ENCODE data around the gene SRD5A3. TPM values are rescaled to one million over a fixed set of nuclear protein-coding genes. Genes with fewer than 3 reads are reported as not detected.
"Not testable (repeated sequence)": the region's sequence is repeated elsewhere in the genome, so short reads cannot be mapped to it uniquely, and the experiment has no call there.

Gene SRD5A3
- total RNA-seq, 1 experiment from 2014 or later = 24.0 TPM

DNA sequence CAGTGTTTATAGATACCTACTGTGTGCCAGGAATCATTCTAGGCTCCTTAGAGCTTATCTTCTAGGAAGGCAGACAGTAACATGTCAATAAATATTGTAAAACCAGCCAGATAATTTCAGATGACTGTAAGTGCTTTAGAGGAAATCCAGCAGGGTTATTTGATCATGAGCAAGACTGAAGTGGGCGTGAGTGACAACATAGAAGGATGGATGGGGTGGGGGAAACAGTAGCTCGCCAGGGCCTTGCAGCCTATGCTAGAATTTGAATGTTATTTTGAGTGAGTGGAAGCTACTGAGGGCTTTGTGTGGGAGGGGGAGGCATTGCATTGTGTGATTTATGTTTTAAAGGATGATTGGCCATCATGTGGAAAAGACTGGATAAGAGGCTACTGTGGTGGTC, 6.7 kb downstream of the SRD5A3 start (continued):
- TF ChIP-seq HMGA2 (CRISPR knock-in tag; IDR thresholded peaks at IDR 0.05) (no peak), GRHL2 (CRISPR knock-in tag; IDR thresholded peaks at IDR 0.05; ENCODE audit: insufficient replicate concordance, severe bottlenecking) (no peak), FOXK1 (CRISPR knock-in tag; IDR thresholded peaks at IDR 0.05) (no peak), ZNF138 (CRISPR knock-in tag; conservative IDR thresholded peaks at IDR 0.05) (no peak), ZNF423 (CRISPR knock-in tag; IDR thresholded peaks at IDR 0.05) (no peak)
- TF ChIP-seq, protein P1, sequence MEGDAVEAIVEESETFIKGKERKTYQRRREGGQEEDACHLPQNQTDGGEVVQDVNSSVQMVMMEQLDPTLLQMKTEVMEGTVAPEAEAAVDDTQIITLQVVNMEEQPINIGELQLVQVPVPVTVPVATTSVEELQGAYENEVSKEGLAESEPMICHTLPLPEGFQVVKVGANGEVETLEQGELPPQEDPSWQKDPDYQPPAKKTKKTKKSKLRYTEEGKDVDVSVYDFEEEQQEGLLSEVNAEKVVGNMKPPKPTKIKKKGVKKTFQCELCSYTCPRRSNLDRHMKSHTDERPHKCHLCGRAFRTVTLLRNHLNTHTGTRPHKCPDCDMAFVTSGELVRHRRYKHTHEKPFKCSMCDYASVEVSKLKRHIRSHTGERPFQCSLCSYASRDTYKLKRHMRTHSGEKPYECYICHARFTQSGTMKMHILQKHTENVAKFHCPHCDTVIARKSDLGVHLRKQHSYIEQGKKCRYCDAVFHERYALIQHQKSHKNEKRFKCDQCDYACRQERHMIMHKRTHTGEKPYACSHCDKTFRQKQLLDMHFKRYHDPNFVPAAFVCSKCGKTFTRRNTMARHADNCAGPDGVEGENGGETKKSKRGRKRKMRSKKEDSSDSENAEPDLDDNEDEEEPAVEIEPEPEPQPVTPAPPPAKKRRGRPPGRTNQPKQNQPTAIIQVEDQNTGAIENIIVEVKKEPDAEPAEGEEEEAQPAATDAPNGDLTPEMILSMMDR (IDR thresholded peaks at IDR 0.05) = no peak

DNA sequence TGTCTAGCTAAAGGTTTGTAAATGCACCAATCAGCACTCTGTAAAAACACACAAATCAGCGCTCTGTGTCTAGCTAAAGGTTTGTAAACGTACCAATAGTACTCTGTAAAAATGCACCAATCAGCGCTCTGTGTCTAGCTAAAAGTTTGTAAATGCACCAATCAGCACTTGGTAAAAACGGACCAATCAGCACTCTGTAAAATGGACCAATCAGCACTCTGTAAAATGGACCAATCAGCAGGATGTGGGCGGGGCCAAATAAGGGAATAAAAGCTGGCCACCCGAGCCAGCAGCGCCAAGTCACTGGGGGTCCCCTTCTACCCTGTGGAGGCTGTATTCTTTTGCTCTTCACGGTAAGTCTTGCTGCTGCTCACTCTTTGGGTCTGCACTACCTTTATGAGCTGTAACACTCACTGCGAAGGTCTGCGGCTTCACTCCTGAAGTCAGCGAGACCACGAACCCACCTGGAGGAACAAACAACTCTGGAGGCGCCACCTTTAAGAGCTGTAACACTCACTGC, 7.2 kb downstream of the SRD5A3 start:
- not testable (repeated sequence) for H3K27ac Mint-ChIP-seq
- POLR2A ChIA-PET = interaction anchor here (0.5 kb wide), 1 partner anchor 46 kb away, joined by 6 read pairs; no protein-coding TSS in a partner anchor

DNA sequence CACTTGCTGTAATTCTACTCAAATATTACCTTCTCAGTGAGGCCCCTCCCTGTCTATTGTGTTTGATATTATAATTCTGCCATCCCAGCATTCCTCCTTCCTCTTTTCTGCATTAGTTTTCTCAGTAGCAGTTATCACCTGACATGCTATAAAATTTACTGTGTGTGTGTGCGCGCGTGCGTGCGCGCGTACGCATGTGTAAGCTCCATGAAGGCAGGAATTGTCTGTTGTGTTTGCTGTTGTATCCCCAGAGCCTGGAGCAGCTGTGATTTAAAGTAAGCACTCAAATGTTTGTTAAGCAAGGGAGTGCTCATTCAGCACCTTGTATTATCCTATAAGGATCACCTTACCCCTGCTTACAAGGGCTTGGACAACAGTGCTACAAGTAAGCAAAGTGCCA, 8.6 kb downstream of the SRD5A3 start:
- no peak overlapping the region for H3K4me3 Mint-ChIP-seq
- DNase-seq (ENCODE audit: low spot score) = no peak
- peaks cover 34% of the 10 kb centered on the region for H3K36me3 Mint-ChIP-seq
- no peaks in the 10 kb centered on the region for H3K27me3 Mint-ChIP-seq (ENCODE audit: low read depth)
- TF ChIP-seq CREB1 (CRISPR knock-in tag; IDR thresholded peaks at IDR 0.05) (no peak), PRRX2 (CRISPR knock-in tag; IDR thresholded peaks at IDR 0.05) (no peak), FOXJ3 (CRISPR knock-in tag; IDR thresholded peaks at IDR 0.05; ENCODE audit: borderline replicate concordance) (no peak), ZNF416 (CRISPR knock-in tag; IDR thresholded peaks at IDR 0.05) (no peak), JUN (CRISPR knock-in tag; IDR thresholded peaks at IDR 0.05) (no peak), ZNF317 (CRISPR knock-in tag; IDR thresholded peaks at IDR 0.05; ENCODE audit: borderline replicate concordance, low read depth) (no peak), TEAD4 (CRISPR knock-in tag; IDR thresholded peaks at IDR 0.05) (no peak), NFYB (CRISPR knock-in tag; conservative IDR thresholded peaks at IDR 0.05; ENCODE audit: low read depth) (no peak), ZNF219 (CRISPR knock-in tag; IDR thresholded peaks at IDR 0.05; ENCODE audit: borderline replicate concordance) (no peak), GABPB1 (CRISPR knock-in tag; IDR thresholded peaks at IDR 0.05) (no peak), KAT7 (CRISPR knock-in tag; IDR thresholded peaks at IDR 0.05; ENCODE audit: borderline replicate concordance) (no peak), SOX15 (CRISPR knock-in tag; IDR thresholded peaks at IDR 0.05) (no peak), TP53 (CRISPR knock-in tag; IDR thresholded peaks at IDR 0.05) (no peak)
- TF ChIP-seq, protein P2, sequence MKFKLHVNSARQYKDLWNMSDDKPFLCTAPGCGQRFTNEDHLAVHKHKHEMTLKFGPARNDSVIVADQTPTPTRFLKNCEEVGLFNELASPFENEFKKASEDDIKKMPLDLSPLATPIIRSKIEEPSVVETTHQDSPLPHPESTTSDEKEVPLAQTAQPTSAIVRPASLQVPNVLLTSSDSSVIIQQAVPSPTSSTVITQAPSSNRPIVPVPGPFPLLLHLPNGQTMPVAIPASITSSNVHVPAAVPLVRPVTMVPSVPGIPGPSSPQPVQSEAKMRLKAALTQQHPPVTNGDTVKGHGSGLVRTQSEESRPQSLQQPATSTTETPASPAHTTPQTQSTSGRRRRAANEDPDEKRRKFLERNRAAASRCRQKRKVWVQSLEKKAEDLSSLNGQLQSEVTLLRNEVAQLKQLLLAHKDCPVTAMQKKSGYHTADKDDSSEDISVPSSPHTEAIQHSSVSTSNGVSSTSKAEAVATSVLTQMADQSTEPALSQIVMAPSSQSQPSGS (CRISPR knock-in tag; IDR thresholded peaks at IDR 0.05; ENCODE audit: borderline replicate concordance, low read depth) = no peak
- TF ChIP-seq, protein P3, sequence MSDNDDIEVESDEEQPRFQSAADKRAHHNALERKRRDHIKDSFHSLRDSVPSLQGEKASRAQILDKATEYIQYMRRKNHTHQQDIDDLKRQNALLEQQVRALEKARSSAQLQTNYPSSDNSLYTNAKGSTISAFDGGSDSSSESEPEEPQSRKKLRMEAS (CRISPR knock-in tag; IDR thresholded peaks at IDR 0.05) = no peak
- TF ChIP-seq, protein P4, sequence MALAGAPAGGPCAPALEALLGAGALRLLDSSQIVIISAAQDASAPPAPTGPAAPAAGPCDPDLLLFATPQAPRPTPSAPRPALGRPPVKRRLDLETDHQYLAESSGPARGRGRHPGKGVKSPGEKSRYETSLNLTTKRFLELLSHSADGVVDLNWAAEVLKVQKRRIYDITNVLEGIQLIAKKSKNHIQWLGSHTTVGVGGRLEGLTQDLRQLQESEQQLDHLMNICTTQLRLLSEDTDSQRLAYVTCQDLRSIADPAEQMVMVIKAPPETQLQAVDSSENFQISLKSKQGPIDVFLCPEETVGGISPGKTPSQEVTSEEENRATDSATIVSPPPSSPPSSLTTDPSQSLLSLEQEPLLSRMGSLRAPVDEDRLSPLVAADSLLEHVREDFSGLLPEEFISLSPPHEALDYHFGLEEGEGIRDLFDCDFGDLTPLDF (CRISPR knock-in tag; IDR thresholded peaks at IDR 0.05) = no peak
- TF ChIP-seq, protein P5, sequence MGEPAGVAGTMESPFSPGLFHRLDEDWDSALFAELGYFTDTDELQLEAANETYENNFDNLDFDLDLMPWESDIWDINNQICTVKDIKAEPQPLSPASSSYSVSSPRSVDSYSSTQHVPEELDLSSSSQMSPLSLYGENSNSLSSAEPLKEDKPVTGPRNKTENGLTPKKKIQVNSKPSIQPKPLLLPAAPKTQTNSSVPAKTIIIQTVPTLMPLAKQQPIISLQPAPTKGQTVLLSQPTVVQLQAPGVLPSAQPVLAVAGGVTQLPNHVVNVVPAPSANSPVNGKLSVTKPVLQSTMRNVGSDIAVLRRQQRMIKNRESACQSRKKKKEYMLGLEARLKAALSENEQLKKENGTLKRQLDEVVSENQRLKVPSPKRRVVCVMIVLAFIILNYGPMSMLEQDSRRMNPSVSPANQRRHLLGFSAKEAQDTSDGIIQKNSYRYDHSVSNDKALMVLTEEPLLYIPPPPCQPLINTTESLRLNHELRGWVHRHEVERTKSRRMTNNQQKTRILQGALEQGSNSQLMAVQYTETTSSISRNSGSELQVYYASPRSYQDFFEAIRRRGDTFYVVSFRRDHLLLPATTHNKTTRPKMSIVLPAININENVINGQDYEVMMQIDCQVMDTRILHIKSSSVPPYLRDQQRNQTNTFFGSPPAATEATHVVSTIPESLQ (CRISPR knock-in tag; IDR thresholded peaks at IDR 0.05) = no peak
- TF ChIP-seq, protein P6, sequence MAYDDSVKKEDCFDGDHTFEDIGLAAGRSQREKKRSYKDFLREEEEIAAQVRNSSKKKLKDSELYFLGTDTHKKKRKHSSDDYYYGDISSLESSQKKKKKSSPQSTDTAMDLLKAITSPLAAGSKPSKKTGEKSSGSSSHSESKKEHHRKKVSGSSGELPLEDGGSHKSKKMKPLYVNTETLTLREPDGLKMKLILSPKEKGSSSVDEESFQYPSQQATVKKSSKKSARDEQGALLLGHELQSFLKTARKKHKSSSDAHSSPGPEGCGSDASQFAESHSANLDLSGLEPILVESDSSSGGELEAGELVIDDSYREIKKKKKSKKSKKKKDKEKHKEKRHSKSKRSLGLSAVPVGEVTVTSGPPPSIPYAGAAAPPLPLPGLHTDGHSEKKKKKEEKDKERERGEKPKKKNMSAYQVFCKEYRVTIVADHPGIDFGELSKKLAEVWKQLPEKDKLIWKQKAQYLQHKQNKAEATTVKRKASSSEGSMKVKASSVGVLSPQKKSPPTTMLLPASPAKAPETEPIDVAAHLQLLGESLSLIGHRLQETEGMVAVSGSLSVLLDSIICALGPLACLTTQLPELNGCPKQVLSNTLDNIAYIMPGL (CRISPR knock-in tag; IDR thresholded peaks at IDR 0.05) = no peak
- H3K9me3 Mint-ChIP-seq = peaks cover 18% of the 10 kb centered on the region
- no peak for ATAC-seq
- ChIA-PET POLR2A (no interaction called here), CTCF (no interaction called here)
- peaks cover 3% of the 10 kb centered on the region; the same call in 1 of the 2 replicates for H3K4me1 Mint-ChIP-seq
- H3K27ac Mint-ChIP-seq = peak overlapping the region; percentile 18; the same call in 1 of the 2 replicates

More for the DNA sequence above, 7.2 kb downstream of the SRD5A3 start:
- Mint-ChIP-seq H3K36me3 (peaks cover 31% of the 10 kb centered on the region), H3K9me3 (peaks cover 18% of the 10 kb centered on the region)
- not testable (repeated sequence) for H3K27me3 Mint-ChIP-seq (ENCODE audit: low read depth); H3K4me1 Mint-ChIP-seq; DNase-seq (ENCODE audit: low spot score); ATAC-seq; H3K4me3 Mint-ChIP-seq
- TF ChIP-seq NFYB (CRISPR knock-in tag; conservative IDR thresholded peaks at IDR 0.05; ENCODE audit: low read depth) = peak; percentile 58
- CTCF ChIA-PET = interaction anchor here (1.2 kb wide), 1 partner anchor 168 kb away, joined by 3 read pairs; no protein-coding TSS in a partner anchor

Measured in WTC11 (cell line).